Hematopoietic multipotent progenitor cell (in vitro differentiated cells): Measurements from ENCODE around the gene LRRC36. TPM values are rescaled to one million over a fixed set of nuclear protein-coding genes. Genes with fewer than 3 reads are reported as not detected.
"Not testable (repeated sequence)": the region's sequence is repeated elsewhere in the genome, so short reads cannot be mapped to it uniquely, and the experiment has no call there.

Experiments
- DNase-seq, 3 donors: peaks; one replicate each; pipeline ENCODE4 v3.0.0-alpha.2; 2011 to 2015; ENCODE audit warnings: low read depth in 2 of 3, low spot score in 2 of 3
- total RNA-seq: library from RNA; depleted of rRNA; stranded (reverse); fragments of >200 nt; gene quantifications from one replicate; pipeline ENCODE4 v1.2.3, GENCODE V29; 2012

Gene LRRC36
- total RNA-seq, 1 donor: 0.27 TPM

- peak in 2 of 3 donors; percentile 57 to 65 for DNase-seq
Observed at GRCh38 chr16:67399218-67399733, 72.7 kb downstream of the LRRC36 start.

DNA sequence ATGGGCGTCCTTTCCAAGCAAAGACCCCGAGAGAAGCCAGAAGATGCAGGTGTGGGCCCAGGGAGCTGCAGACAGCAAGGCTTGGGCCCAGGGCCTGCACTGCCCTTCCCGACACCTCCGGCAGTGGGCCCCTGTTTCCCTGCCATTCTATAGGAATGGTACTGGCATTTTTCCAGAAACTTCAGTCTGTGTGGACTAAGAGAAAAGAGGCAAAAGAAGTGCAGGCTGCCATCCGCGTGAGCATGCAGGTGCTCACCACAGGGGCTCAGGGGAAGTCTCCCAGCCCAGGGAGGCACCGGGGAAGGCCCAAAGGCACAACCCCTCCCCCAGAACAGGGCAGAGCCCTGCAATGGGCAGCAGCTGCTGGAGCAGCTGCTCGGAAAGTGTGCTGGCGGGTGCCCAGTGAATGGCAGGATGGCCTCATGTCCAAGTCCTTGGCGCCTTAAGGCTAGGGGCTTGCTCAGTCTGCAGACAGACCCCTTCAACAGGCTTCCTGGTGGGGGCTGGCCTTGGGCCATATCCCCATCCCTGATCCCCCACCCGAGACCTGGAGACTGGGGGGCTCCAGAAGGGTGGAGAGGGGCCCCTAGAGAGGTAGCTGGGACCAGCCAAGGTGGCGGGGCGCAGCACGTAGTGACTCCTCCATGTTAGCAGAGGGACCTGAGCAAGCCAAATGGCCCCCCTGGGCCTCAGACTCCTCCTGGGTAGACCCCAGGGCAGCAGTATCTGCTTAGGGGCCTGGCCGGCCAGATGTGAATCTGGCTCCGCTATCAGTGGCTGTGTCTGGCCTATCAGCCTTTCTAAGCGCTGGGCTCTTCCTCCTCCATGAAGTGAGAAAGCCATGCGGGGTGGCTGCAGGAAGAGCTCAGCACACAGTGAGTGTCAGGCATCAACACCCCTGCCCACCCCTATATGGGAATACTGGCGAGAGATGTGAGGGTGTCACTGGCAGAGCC, 73.4 kb downstream of the LRRC36 start:
- DNase-seq: no peak

DNA sequence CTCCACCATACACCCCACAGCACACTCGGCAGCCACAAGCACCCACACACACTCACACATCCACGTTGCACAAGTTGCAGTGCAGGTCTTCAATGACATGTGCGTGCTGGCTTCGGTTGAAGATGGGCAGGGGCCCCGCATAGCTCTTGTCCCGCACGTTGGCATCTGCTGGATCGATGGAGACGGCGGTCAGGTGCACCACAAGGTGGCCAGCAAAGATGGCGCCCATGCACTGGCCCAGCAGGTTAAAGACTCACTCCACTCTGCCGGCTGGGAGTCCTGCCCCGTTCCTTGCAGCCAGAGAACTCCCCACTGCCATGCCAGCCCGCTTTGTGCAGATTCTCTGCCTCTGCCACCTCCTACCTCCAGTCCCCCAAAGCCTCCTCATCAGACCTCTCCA, 74.3 kb downstream of the LRRC36 start:
- DNase-seq: no peak

DNA sequence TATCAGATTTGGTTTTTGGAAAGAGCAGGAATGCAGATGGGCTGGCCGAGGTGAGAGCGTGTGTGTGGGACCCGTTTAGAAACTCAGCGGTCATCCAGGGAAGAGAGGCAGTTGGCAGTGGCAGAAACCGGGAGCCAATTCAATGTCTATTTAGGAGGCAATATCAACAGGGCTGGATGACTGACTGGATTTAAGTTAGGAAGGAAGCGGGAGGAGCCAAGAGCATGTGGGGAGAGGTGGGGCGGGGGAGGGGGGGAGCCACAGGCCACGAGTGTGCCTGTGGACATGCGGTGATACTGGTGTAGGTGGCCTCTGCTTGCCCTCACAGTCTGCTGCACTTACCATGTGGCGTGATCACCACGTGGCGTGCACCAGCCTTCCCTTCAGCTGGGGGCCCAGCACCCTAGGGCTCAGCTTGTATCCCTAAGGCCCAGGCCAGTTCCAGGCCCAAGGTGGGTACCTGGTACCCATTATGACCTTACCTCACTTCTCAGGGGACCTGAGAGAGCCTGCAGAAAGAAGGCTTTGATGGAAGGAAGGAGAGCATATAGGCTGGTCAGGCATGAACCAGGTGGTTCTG, 77.5 kb downstream of the LRRC36 start:
- no peak for DNase-seq

DNA sequence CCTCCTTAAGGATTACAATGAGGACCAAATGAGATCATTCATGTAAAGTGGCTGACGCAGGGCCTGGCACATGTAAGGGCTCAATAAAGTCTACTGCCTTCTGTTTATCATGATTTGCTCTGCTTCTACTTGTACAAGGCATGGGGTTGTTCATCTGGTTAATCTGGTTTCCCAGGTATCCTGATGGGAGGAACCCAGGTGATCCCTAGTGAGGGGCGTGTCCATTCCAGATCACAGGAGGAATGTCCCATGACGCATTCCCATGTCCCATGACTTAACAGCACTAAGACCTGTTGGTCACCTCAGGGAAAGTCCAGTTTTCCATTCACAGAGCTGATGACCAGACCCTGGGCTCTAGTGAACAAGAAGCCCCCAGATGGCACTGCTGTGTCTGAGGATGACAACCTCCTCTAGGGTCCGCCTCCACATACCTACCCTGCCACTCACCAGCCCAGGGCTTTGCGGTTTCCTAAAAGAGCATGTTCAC, 78.2 kb downstream of the LRRC36 start:
- no peak for DNase-seq

DNA sequence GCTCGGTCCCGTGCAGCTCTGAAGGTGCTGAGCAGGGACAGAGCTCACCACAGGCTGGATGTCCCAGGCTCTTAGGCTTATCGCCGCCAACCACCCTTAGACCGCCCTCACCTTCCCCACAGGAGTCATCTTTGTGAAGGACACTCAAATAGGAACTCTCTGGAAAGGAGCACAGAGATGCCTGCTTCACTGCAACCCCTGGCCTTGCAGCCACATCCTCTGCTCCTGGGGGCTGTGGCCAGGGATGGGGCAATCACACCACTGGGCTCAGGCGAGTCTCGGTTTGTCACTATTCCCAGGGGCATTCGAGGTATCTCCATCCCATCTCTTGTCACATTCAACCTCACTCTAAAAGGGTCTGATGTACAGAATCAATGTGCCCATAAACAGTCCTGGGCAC, 78.7 kb downstream of the LRRC36 start:
- DNase-seq: no peak

DNA sequence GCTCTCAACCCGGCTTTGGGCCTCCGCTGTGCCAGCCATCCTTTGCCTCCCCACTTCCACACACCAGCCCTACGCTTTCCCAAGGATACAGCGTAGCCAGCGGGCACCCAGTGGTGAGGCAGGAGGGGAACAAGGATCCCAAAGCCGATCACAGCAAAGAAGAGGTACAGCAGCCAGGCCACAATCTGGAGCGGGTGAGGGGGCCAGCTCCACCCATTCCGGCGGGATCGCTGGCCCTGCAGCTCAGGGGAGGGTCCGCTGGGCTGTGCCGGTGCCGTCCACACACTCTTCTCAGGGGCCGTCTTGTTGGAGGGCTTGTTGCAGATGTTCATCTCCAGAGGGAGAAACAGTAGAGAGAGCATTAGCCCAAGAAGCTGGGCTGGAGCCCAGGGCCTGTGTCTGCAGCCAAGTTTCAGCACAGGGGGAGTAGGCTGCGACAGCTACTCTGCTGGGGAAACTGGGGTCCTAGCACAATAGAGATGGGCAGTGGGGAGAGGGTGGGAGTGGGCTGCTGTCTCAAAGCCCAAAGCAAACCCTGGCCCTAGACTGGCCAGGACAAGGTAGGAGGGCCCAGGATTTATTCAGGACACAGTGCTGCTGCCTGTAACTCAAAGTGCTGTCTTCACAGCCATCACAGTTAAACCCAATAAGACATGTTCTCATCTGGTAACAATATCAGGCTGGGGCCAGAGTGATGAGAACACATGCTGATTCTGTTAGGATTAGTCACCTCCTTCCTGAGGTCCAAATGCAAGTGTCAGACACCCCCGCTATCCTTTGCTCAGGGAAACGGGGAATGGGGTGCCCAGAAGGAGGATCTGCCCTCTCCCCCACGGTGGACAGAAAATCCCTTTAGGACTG, 79.7 kb downstream of the LRRC36 start:
- no peak for DNase-seq

GRCh38 chr16:67407176-67407787, 80.7 kb downstream of the LRRC36 start:
- no peak for DNase-seq

- no peak for DNase-seq
Observed at GRCh38 chr16:67407788-67408452, 81.3 kb downstream of the LRRC36 start.

- DNase-seq: no peak
Observed at GRCh38 chr16:67409631-67410030, 83.0 kb downstream of the LRRC36 start.

DNA sequence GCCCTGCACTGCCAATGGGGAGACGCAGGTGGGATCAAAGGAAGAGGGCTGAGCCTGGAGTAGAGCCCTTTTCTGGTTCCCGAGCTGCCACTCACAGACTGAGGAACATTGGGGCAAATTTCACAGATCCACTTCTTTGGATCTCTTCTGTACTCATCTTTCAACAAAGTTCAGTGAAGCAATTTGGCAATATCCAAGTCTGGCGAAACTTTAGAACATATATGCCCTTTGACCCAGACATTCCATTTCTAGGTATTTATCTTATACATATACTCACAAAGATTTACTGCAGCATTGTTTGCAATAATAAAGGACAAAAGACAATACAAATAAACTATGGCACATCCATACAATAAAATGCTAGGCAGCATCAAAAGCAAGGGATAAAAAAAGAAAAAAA, 84.7 kb downstream of the LRRC36 start:
- no peak for DNase-seq

DNA sequence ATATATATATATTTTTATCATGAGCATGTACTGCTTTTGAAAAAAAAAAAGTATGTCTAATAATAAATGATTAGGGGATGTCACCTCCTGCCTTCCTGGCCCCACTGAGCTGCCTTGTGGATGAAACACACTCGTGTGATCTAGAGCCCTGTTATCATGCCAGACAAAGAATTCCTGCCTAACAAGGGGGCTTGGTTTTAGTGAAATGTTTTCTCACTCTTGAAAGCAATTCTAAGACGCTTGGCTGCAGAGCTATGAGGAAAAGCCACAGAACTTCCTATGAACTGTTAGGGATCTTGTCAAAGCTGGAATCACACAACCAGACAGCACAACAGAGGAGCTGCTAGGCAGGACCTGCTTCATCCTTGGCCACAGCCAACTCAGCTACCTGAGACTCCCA, 85.7 kb downstream of the LRRC36 start:
- DNase-seq: no peak

- DNase-seq: no peak
Observed at GRCh38 chr16:67413978-67414911, 87.6 kb downstream of the LRRC36 start.

DNA sequence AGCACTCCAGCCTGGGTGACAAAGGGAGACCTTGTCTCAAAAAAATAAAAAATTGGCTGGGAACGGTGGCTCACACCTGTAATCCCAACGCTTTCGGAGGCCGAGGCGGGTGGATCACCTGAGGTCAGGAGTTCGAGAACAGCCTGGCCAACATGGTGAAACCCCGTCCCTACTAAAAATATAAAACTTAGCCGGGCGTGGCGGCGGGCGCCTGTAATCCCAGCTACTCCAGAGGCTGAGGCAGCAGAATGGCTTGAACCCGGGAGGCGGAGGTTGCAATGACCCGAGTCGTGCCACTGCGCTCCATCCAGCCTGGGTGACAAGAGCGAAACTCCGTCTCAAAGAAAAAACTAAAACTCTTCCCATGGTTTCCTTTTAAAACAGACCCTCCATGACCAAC, 88.8 kb downstream of the LRRC36 start:
- not testable (repeated sequence) for DNase-seq

- DNase-seq: peak in 2 of 3 donors; percentile 55 to 62
Observed at GRCh38 chr16:67415872-67416793, 89.5 kb downstream of the LRRC36 start, which contains the start of gene ZDHHC1. Gene ZDHHC1, minus strand, starts transcription at chr16:67416477. Its CDS starts 8,702 bp downstream, at chr16:67407775.

DNA sequence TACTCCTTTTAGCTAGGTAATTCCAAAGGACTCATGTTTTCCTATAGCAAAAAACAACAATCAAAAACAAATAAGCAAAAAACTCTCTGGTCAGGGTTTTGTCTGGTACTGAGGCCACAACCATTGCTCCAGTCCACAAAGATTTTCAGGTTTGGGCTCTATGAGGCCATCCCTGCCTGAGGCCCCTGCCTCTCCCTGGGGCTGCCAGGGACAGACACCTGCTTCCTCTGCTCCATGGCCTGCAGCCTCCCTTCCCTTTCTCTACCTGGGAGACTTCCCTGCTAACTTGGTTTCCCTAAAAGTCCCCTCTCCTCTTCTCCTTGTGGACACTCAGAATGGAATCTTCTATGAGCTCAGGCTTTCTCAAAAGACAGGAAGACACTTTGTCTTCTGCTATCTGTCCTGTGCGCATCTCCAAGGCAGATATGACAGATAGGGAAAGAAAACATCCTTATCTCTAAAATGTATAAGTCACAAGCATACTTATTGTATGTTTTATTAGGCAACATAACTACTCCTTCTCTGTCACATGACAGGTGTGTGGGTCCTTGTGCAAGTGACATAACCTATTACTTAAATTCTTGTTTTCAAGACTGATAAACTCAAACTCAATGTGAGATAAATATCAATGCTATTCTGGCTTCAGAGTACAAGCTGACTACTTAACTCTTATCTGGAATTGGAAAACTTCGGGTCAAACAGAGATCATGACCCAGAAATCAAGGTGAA, 90.9 kb downstream of the LRRC36 start:
- no peak for DNase-seq

DNA sequence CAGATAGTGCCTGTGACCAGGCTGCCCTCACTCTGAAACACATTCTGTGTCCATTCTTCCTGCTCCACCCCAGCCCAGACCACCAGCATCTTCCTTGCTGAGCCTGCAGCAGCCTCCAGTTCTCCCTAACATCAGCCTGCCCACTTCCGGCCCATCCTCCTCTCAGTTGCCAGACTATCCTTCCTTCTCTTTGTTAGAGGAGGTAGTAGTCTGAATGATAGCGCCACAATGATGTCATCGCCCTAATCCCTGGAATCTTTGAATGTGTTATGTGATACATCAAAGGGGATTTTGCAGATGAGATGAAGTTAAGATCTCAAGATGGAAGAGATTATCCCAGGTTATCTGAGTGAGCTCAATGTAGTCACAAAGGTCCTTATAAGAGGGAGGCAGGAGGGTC, 92.9 kb downstream of the LRRC36 start:
- DNase-seq: no peak
